Hematopoietic multipotent progenitor cell treated with erythropoietin and hydrocortisone succinate and interleukin-3 and kit ligand, for 15 days (in vitro differentiated cells): ENCODE results near the gene NDUFB4.
"Not testable (repeated sequence)": the region's sequence is repeated elsewhere in the genome, so short reads cannot be mapped to it uniquely, and the experiment has no call there.

ENCODE experiments used
- DNase-seq: peaks from one replicate; pipeline ENCODE4 v3.0.0-alpha.2; 2015; ENCODE audit warnings: low spot score

The NDUFB4 gene

GRCh38 chr3:120569222-120570057 is 26.7 kb upstream of the NDUFB4 start:
- DNase-seq = no peak

- DNase-seq = no peak
These were observed 24.1 kb upstream of the NDUFB4 start for GRCh38 chr3:120572027-120572426.

- no peak for DNase-seq
These were observed 8.7 kb upstream of the NDUFB4 start for GRCh38 chr3:120587332-120587975.

- DNase-seq = no peak
These were observed 384 bp upstream of the NDUFB4 start for GRCh38 chr3:120595788-120596115.

GRCh38 chr3:120596853-120597223 is 702 bp downstream of the NDUFB4 start:
- no peak for DNase-seq

- DNase-seq = no peak
These were observed 1.4 kb downstream of the NDUFB4 start for GRCh38 chr3:120597445-120598049.

GRCh38 chr3:120599211-120599610 is 3.1 kb downstream of the NDUFB4 start:
- no peak for DNase-seq

- no peak for DNase-seq
These were observed 5.4 kb downstream of the NDUFB4 start for GRCh38 chr3:120601554-120601953.

- DNase-seq = no peak
These were observed 6.5 kb downstream of the NDUFB4 start for GRCh38 chr3:120602682-120603081.

- no peak for DNase-seq
These were observed 8.2 kb downstream of the NDUFB4 start for GRCh38 chr3:120604382-120604781.

GRCh38 chr3:120604784-120605183 is 8.6 kb downstream of the NDUFB4 start:
- DNase-seq = no peak

GRCh38 chr3:120608506-120608905 is 12.4 kb downstream of the NDUFB4 start:
- no peak for DNase-seq

- no peak for DNase-seq
These were observed 18.6 kb downstream of the NDUFB4 start for GRCh38 chr3:120614765-120615164.

GRCh38 chr3:120615847-120616609 is 19.9 kb downstream of the NDUFB4 start:
- no peak for DNase-seq

GRCh38 chr3:120616745-120617144 is 20.6 kb downstream of the NDUFB4 start:
- DNase-seq = not testable (repeated sequence)

- no peak for DNase-seq
These were observed 26.3 kb downstream of the NDUFB4 start for GRCh38 chr3:120622457-120622856.

GRCh38 chr3:120622870-120623726 is 27.0 kb downstream of the NDUFB4 start:
- DNase-seq = peak; percentile 25

GRCh38 chr3:120623727-120624093 is 27.6 kb downstream of the NDUFB4 start:
- no peak for DNase-seq

- DNase-seq = no peak
These were observed 29.0 kb downstream of the NDUFB4 start for GRCh38 chr3:120625159-120625586.

- DNase-seq = no peak
These were observed 38.4 kb downstream of the NDUFB4 start for GRCh38 chr3:120634539-120634938.

GRCh38 chr3:120636795-120637401 is 40.8 kb downstream of the NDUFB4 start:
- no peak for DNase-seq
